Measurements from ENCODE around the gene MRTFB.

DNA sequence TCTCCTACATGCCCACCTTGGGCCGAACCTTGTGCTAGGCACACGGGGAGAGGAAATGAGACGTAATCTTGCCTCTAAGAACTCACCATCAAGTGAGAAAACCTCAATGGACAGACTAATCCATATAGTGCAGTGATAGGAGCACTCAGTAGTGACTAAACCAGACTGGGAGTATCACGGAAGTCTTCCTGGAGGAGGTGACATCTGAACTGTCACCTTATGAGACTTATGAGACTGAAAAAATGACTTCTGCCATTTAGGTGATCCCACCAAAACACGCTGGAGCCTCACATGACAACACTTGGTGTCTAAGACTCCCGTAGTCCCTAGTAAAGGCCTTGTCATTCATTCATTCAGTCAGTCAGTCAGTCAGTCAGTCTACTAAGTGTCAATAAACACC is 27.3 kb upstream of the MRTFB start:
- no peak for TF ChIP-seq GATA2 (IDR thresholded peaks at IDR 0.05; ENCODE audit: low read depth, low read length)
- no peak for TF ChIP-seq GATA3 (IDR thresholded peaks at IDR 0.05; ENCODE audit: low read depth, low read length)

Data from SH-SY5Y (cell line).